ENCODE measurements around the gene RABGAP1. TPM values are rescaled to one million over a fixed set of nuclear protein-coding genes. Genes with fewer than 3 reads are reported as not detected.

The RABGAP1 gene
- total and polyA plus RNA-seq, 3 donors from 2014 or later, result 53.0 to 113 (median 94.0) TPM

DNA sequence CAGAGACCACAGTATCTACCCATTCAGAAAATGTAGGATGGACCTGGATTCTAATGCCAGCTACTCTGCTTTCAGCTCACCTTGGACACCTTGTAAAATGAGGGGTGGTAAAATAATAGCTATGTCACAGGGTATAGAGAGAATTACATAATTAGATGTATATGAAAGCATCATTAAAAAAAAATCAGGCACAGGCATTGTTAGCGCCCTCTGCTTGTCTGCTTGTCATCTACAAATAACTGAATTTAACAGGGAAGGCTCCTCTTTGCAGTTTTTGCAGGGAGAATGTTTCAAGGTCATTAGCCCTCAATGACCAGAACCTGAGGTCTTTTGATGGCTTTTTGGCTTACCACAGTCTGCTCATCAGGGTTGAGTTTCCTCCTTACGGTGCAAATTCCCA lies 150.6 kb downstream of the RABGAP1 start:
- Histone ChIP-seq H3K9me3 (no peaks in the 10 kb centered on the region), H3K27ac (no peak overlapping the region), H3K4me1 (peaks cover 7% of the 10 kb centered on the region), H3K4me3 (no peak overlapping the region), H3K27me3 (no peaks in the 10 kb centered on the region), H3K36me3 (ENCODE audit: low read depth, missing control alignments) (no peaks in the 10 kb centered on the region)
- TF ChIP-seq POLR2A (IDR thresholded peaks at IDR 0.05), result no peak
- TF ChIP-seq, protein P1, sequence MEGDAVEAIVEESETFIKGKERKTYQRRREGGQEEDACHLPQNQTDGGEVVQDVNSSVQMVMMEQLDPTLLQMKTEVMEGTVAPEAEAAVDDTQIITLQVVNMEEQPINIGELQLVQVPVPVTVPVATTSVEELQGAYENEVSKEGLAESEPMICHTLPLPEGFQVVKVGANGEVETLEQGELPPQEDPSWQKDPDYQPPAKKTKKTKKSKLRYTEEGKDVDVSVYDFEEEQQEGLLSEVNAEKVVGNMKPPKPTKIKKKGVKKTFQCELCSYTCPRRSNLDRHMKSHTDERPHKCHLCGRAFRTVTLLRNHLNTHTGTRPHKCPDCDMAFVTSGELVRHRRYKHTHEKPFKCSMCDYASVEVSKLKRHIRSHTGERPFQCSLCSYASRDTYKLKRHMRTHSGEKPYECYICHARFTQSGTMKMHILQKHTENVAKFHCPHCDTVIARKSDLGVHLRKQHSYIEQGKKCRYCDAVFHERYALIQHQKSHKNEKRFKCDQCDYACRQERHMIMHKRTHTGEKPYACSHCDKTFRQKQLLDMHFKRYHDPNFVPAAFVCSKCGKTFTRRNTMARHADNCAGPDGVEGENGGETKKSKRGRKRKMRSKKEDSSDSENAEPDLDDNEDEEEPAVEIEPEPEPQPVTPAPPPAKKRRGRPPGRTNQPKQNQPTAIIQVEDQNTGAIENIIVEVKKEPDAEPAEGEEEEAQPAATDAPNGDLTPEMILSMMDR (IDR thresholded peaks at IDR 0.05), result no peak
- no peak for DNase-seq
- WGBS, 2 donors, result 67 to 82% methylated on average over 2 of the region's 2 CpGs
- intact Hi-C loops (cut with DNase I; ENCODE audit: low total_unique reads), result no loop called here

DNA sequence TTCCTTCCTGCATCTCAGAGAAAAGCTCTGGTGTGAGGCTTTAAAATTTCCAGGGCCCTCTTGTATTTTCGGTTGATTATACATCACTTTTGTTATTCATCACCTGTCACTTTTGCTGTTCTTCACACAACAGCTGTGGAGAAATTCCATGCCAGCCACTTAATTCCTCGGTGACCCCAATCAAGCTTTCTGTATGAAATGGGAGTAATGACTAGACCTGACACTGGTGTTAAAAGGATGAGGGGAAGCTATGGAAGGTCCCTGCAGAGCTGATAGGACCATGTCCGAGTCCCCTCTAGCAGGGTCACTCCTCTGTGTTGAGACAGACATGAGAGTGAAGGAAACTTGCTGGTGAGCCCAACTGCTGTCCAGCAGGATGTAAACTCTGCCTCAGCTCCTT lies 152.3 kb downstream of the RABGAP1 start:
- no peak overlapping the region for H3K4me3 ChIP-seq
- DNase-seq, result no peak
- peaks cover 7% of the 10 kb centered on the region for H3K4me1 ChIP-seq
- 81 to 87% methylated on average over 3 of the region's 3 CpGs for WGBS, 2 donors
- H3K9me3 ChIP-seq, result no peaks in the 10 kb centered on the region
- intact Hi-C loops (cut with DNase I; ENCODE audit: low total_unique reads), result no loop called here
- no peak for TF ChIP-seq POLR2A (IDR thresholded peaks at IDR 0.05)
- TF ChIP-seq, protein P1 (IDR thresholded peaks at IDR 0.05), result no peak
- H3K27me3 ChIP-seq, result no peaks in the 10 kb centered on the region
- no peak overlapping the region for H3K27ac ChIP-seq
- no peaks in the 10 kb centered on the region for H3K36me3 ChIP-seq (ENCODE audit: low read depth, missing control alignments)

DNA sequence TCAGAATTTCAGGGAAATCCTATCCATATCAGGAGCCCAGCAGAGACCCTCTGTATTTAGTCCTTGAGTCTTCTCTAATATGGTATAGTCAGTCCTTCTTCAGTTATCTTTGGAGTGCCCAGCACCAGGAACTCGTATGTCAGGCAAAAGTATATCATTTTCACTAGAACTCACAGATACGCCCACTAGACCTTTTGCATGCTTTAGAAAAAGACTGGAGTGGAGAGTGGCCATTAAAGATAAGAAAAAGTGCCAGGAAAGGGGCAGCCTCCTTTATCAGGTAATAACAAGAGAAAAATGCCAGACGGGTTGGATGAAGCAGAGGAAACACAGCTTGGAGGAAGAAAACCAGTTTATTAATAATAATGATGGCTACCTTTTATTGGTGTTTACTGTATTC lies 156.2 kb downstream of the RABGAP1 start:
- Histone ChIP-seq H3K36me3 (ENCODE audit: low read depth, missing control alignments) (no peaks in the 10 kb centered on the region), H3K9me3 (no peaks in the 10 kb centered on the region), H3K4me3 (no peak overlapping the region), H3K4me1 (peaks cover 7% of the 10 kb centered on the region), H3K27me3 (no peaks in the 10 kb centered on the region), H3K27ac (no peak overlapping the region)
- no peak for TF ChIP-seq POLR2A (IDR thresholded peaks at IDR 0.05)
- TF ChIP-seq, protein P1 (IDR thresholded peaks at IDR 0.05), result no peak
- intact Hi-C loops (cut with DNase I; ENCODE audit: low total_unique reads), result no loop called here
- no peak for DNase-seq
- WGBS, 2 donors, result 60 to 79% methylated on average over 3 of the region's 3 CpGs

DNA sequence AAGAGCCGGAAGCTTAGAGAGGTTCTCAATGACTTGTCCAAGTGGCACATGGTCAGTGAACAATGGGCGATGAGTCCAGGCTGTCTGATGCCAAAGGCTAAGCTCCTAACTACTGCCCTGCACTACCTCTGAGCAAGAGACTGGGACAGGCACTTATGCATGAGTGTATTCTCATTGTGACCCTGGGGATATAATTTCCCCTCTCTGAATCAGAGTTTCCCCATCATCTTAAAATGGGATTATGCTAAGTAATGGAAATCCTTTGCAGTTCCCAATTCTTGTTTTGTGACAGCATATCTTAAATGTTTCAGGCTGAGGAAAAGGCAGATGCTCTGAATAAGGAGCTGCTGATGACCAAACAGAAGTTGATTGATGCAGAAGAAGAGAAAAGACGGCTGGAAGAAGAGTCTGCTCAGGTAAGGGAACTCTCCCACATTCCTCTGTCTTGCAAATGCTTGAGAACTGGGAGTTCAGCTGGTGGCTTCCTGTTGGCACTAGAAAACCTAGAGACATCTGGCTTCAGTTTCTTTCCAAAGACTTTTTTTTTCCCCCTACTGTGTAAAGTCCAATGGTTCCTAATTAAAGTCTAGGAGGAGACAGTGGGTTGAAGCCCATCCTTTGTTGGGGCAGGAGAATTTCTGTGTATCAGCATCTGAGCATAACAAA lies 156.7 kb downstream of the RABGAP1 start:
- TF ChIP-seq, protein P1 (IDR thresholded peaks at IDR 0.05), result no peak
- no peak for TF ChIP-seq POLR2A (IDR thresholded peaks at IDR 0.05)
- no peak overlapping the region for H3K4me3 ChIP-seq
- no peak for DNase-seq
- no peak overlapping the region for H3K27ac ChIP-seq
- no peaks in the 10 kb centered on the region for H3K9me3 ChIP-seq
- H3K36me3 ChIP-seq (ENCODE audit: low read depth, missing control alignments), result no peaks in the 10 kb centered on the region
- peaks cover 7% of the 10 kb centered on the region for H3K4me1 ChIP-seq
- H3K27me3 ChIP-seq, result no peaks in the 10 kb centered on the region
- 90 to 91% methylated on average over 3 of the region's 3 CpGs for WGBS, 2 donors
- intact Hi-C loops (cut with DNase I; ENCODE audit: low total_unique reads), result no loop called here

- H3K36me3 ChIP-seq (ENCODE audit: low read depth, missing control alignments), result no peaks in the 10 kb centered on the region
- DNase-seq, result no peak
- no peak overlapping the region for H3K27ac ChIP-seq
- H3K4me1 ChIP-seq, result peaks cover 7% of the 10 kb centered on the region
- intact Hi-C loops (cut with DNase I; ENCODE audit: low total_unique reads), result no loop called here
- H3K27me3 ChIP-seq, result no peaks in the 10 kb centered on the region
- no peak for TF ChIP-seq POLR2A (IDR thresholded peaks at IDR 0.05)
- TF ChIP-seq, protein P1 (IDR thresholded peaks at IDR 0.05), result no peak
- 79 to 100% methylated on average over 1 to 4 of the region's 4 CpGs for WGBS, 2 donors
- H3K9me3 ChIP-seq, result no peaks in the 10 kb centered on the region
- H3K4me3 ChIP-seq, result no peak overlapping the region
Measured at GRCh38 chr9:123098096-123098459, 157.3 kb downstream of the RABGAP1 start.

All from testis (tissue), 3 donors.